ENCODE data around the gene DCAF12L1.

DNA sequence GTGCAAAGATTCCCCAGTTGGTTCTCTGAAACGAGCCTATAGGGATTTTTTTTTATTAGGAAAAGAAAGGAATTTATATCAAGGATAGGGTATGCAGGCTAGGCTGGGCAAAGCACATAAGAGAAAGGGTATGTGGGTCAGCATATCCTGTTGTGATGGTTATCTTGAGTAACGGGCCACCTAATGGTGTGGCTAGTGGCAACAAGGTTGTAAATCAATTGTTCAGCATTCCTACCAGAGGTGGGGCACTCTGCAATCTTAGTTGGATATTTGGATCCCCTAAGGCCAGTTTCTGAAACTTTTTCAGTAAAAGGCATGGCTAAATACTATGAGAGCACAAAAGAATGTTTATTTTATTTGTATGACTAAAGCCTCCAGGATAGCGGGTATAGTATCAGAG is 42.7 kb downstream of the DCAF12L1 start:
- TF ChIP-seq CTCF (IDR thresholded peaks at IDR 0.05; ENCODE audit: poor library complexity, severe bottlenecking) (no peak), POLR2AphosphoS5 (IDR thresholded peaks at IDR 0.05) (no peak), EZH2 (IDR thresholded peaks at IDR 0.05; ENCODE audit: borderline replicate concordance, insufficient read depth, low read length, poor library complexity, severe bottlenecking) (no peak), EP300 (conservative IDR thresholded peaks at IDR 0.05; ENCODE audit: poor library complexity, severe bottlenecking) (no peak), TAF1 (IDR thresholded peaks at IDR 0.05; ENCODE audit: low read depth) (no peak)
- TF ChIP-seq, protein P1, sequence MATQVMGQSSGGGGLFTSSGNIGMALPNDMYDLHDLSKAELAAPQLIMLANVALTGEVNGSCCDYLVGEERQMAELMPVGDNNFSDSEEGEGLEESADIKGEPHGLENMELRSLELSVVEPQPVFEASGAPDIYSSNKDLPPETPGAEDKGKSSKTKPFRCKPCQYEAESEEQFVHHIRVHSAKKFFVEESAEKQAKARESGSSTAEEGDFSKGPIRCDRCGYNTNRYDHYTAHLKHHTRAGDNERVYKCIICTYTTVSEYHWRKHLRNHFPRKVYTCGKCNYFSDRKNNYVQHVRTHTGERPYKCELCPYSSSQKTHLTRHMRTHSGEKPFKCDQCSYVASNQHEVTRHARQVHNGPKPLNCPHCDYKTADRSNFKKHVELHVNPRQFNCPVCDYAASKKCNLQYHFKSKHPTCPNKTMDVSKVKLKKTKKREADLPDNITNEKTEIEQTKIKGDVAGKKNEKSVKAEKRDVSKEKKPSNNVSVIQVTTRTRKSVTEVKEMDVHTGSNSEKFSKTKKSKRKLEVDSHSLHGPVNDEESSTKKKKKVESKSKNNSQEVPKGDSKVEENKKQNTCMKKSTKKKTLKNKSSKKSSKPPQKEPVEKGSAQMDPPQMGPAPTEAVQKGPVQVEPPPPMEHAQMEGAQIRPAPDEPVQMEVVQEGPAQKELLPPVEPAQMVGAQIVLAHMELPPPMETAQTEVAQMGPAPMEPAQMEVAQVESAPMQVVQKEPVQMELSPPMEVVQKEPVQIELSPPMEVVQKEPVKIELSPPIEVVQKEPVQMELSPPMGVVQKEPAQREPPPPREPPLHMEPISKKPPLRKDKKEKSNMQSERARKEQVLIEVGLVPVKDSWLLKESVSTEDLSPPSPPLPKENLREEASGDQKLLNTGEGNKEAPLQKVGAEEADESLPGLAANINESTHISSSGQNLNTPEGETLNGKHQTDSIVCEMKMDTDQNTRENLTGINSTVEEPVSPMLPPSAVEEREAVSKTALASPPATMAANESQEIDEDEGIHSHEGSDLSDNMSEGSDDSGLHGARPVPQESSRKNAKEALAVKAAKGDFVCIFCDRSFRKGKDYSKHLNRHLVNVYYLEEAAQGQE (IDR thresholded peaks at IDR 0.05; ENCODE audit: borderline replicate concordance) = no peak
